ENCODE measurements around the gene MICALL1.
"Not testable (repeated sequence)": the region's sequence is repeated elsewhere in the genome, so short reads cannot be mapped to it uniquely, and the experiment has no call there.

The MICALL1 gene

DNA sequence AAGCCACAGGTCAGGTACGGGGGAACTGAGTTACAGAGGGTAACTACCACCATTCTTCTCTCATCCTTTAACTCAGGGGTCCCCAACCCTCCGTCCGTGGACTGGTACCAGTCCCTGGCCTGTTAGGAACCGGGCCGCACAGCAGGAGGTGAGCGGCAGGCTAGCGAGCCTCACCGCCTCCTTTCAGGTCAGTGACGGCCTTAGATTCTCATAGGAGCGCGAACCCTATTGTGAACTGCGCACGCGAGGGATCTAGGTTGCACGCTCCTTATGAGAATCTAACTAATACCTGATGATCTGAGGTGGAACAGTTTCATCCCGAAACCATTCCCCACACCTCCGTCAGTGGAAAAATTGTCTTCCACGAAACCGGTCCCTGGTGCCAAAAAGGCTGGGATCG lies 46.5 kb downstream of the MICALL1 start:
- not testable (repeated sequence) for H3K27ac ChIP-seq (replicated peaks; ENCODE audit: low read length); H3K9me3 ChIP-seq (replicated peaks in 1 of 2; ENCODE audit: control insufficient read depth in 2 of 2, insufficient read depth in 1 of 2, low read depth in 1 of 2, low read length in 2 of 2); H3K79me1 ChIP-seq (ENCODE audit: low read depth, low read length); H4K91ac ChIP-seq (ENCODE audit: low read depth, low read length, poor library complexity); H3K14ac ChIP-seq (ENCODE audit: low read length); H2BK120ac ChIP-seq (ENCODE audit: low read depth, low read length); H3K4ac ChIP-seq (ENCODE audit: low read length); H3K23ac ChIP-seq (ENCODE audit: low read depth, low read length, poor library complexity); H2BK15ac ChIP-seq (ENCODE audit: low read length); H2BK5ac ChIP-seq (ENCODE audit: low read length); DNase-seq (ENCODE audit: low spot score); H3K4me1 ChIP-seq (ENCODE audit: control insufficient read depth in 2 of 2, insufficient read depth in 1 of 2, low read depth in 1 of 2, low read length in 2 of 2); H3K27me3 ChIP-seq (ENCODE audit: control insufficient read depth in 3 of 3, insufficient read depth in 3 of 3, low read depth in 1 of 3, low read length in 3 of 3); H2BK12ac ChIP-seq (ENCODE audit: low read length); H2AK5ac ChIP-seq (ENCODE audit: low read depth, low read length)
- peak overlapping the region; percentile 30 for H3K9ac ChIP-seq (ENCODE audit: low read depth, low read length, poor library complexity)
- peak overlapping the region; percentile 97 for H2AFZ ChIP-seq (ENCODE audit: low read length)
- H3K36me3 ChIP-seq (replicated peaks in 1 of 2; ENCODE audit: control insufficient read depth in 2 of 2, insufficient read depth in 2 of 2, low read length in 2 of 2), result peaks cover 11 to 12% of the 10 kb centered on the region in 2 donors
- H3K4me2 ChIP-seq (ENCODE audit: insufficient read depth, low read length, poor library complexity, severe bottlenecking), result peak overlapping the region; percentile 87
- no CpG with 5 or more reads among the region's 20 CpGs for WGBS, 2 donors (ENCODE audit: extremely low coverage in 2 of 2, insufficient read length in 2 of 2, insufficient replicate concordance in 1 of 2)
- peak overlapping the region; percentile 16 for H3K18ac ChIP-seq (ENCODE audit: low read length)
- peak overlapping the region; percentile 87 to 93 for H3K4me3 ChIP-seq (ENCODE audit: low read length in 2 of 2)
- H4K8ac ChIP-seq (ENCODE audit: low read depth, low read length), result peak overlapping the region; percentile 50

- Histone ChIP-seq H4K8ac (ENCODE audit: low read depth, low read length) (no peak overlapping the region), H2BK120ac (ENCODE audit: low read depth, low read length) (no peak overlapping the region), H3K14ac (ENCODE audit: low read length) (no peak overlapping the region), H2BK5ac (ENCODE audit: low read length) (no peak overlapping the region), H3K27me3 (ENCODE audit: control insufficient read depth in 3 of 3, insufficient read depth in 3 of 3, low read depth in 1 of 3, low read length in 3 of 3) (no peaks in the 10 kb centered on the region), H3K9me3 (replicated peaks in 1 of 2; ENCODE audit: control insufficient read depth in 2 of 2, insufficient read depth in 1 of 2, low read depth in 1 of 2, low read length in 2 of 2) (no peaks in the 10 kb centered on the region), H2BK15ac (ENCODE audit: low read length) (no peak overlapping the region), H3K4me2 (ENCODE audit: insufficient read depth, low read length, poor library complexity, severe bottlenecking) (peak overlapping the region; percentile 87), H3K27ac (replicated peaks; ENCODE audit: low read length) (no peak overlapping the region), H3K4ac (ENCODE audit: low read length) (no peak overlapping the region), H2AFZ (ENCODE audit: low read length) (peak overlapping the region; percentile 97), H4K91ac (ENCODE audit: low read depth, low read length, poor library complexity) (no peak overlapping the region), H3K4me1 (ENCODE audit: control insufficient read depth in 2 of 2, insufficient read depth in 1 of 2, low read depth in 1 of 2, low read length in 2 of 2) (peaks cover 6 to 8% of the 10 kb centered on the region in 2 donors), H2BK12ac (ENCODE audit: low read length) (no peak overlapping the region), H3K18ac (ENCODE audit: low read length) (peak overlapping the region; percentile 20), H3K23ac (ENCODE audit: low read depth, low read length, poor library complexity) (peak overlapping the region; percentile 21), H3K36me3 (replicated peaks in 1 of 2; ENCODE audit: control insufficient read depth in 2 of 2, insufficient read depth in 2 of 2, low read length in 2 of 2) (peaks cover 14 to 16% of the 10 kb centered on the region in 2 donors), H2AK5ac (ENCODE audit: low read depth, low read length) (no peak overlapping the region), H3K79me1 (ENCODE audit: low read depth, low read length) (peaks cover 3% of the 10 kb centered on the region), H3K4me3 (ENCODE audit: low read length in 2 of 2) (peak overlapping the region; percentile 87 to 93), H3K9ac (ENCODE audit: low read depth, low read length, poor library complexity) (peak overlapping the region; percentile 30)
- no peak for DNase-seq (ENCODE audit: low spot score)
- no CpG with 5 or more reads among the region's 13 CpGs for WGBS, 2 donors (ENCODE audit: extremely low coverage in 2 of 2, insufficient read length in 2 of 2, insufficient replicate concordance in 1 of 2)
These were observed 47.0 kb downstream of the MICALL1 start for GRCh38 chr22:37953062-37953436.

GRCh38 chr22:37953437-37954179 lies 47.5 kb downstream of the MICALL1 start, which contains the start of the genes C22orf23 and POLR2F:
Gene C22orf23 (minus strand): TSS chr22:37953601. CDS start chr22:37953149, 452 bp downstream.
Gene POLR2F (plus strand): TSS chr22:37953699. CDS start chr22:37953788, 89 bp downstream.
- Histone ChIP-seq H2BK12ac (ENCODE audit: low read length) (no peak within 1 kb of the TSS), H2BK5ac (ENCODE audit: low read length) (no peak within 1 kb of the TSS), H3K4me1 (ENCODE audit: control insufficient read depth in 2 of 2, insufficient read depth in 1 of 2, low read depth in 1 of 2, low read length in 2 of 2) (peaks cover 6 to 8% of the 10 kb centered on the region in 2 donors), H3K4ac (ENCODE audit: low read length) (no peak within 1 kb of the TSS), H3K23ac (ENCODE audit: low read depth, low read length, poor library complexity) (peak within 1 kb of the TSS; percentile 21), H3K9ac (ENCODE audit: low read depth, low read length, poor library complexity) (peak within 1 kb of the TSS; percentile 88), H3K4me3 (ENCODE audit: low read length in 2 of 2) (peak within 1 kb of the TSS; percentile 87 to 93), H3K4me2 (ENCODE audit: insufficient read depth, low read length, poor library complexity, severe bottlenecking) (peak within 1 kb of the TSS; percentile 87), H3K18ac (ENCODE audit: low read length) (peak within 1 kb of the TSS; percentile 89), H3K79me1 (ENCODE audit: low read depth, low read length) (peaks cover 3% of the 10 kb centered on the region), H3K36me3 (replicated peaks in 1 of 2; ENCODE audit: control insufficient read depth in 2 of 2, insufficient read depth in 2 of 2, low read length in 2 of 2) (peaks cover 16 to 22% of the 10 kb centered on the region in 2 donors), H3K27ac (replicated peaks; ENCODE audit: low read length) (no peak within 1 kb of the TSS), H2AK5ac (ENCODE audit: low read depth, low read length) (no peak within 1 kb of the TSS), H4K8ac (ENCODE audit: low read depth, low read length) (peak within 1 kb of the TSS; percentile 50), H3K9me3 (replicated peaks in 1 of 2; ENCODE audit: control insufficient read depth in 2 of 2, insufficient read depth in 1 of 2, low read depth in 1 of 2, low read length in 2 of 2) (no peaks in the 10 kb centered on the region), H2AFZ (ENCODE audit: low read length) (peak within 1 kb of the TSS; percentile 97), H2BK15ac (ENCODE audit: low read length) (no peak within 1 kb of the TSS), H3K27me3 (ENCODE audit: control insufficient read depth in 3 of 3, insufficient read depth in 3 of 3, low read depth in 1 of 3, low read length in 3 of 3) (no peaks in the 10 kb centered on the region), H2BK120ac (ENCODE audit: low read depth, low read length) (no peak within 1 kb of the TSS), H3K14ac (ENCODE audit: low read length) (peak within 1 kb of the TSS; percentile 79), H4K91ac (ENCODE audit: low read depth, low read length, poor library complexity) (no peak within 1 kb of the TSS)
- peak; percentile 98 for DNase-seq (ENCODE audit: low spot score)
- no CpG with 5 or more reads among the region's 52 CpGs for WGBS, 2 donors (ENCODE audit: extremely low coverage in 2 of 2, insufficient read length in 2 of 2, insufficient replicate concordance in 1 of 2)

GRCh38 chr22:37954686-37955085 lies 48.6 kb downstream of the MICALL1 start:
- no peak for DNase-seq (ENCODE audit: low spot score)
- no peak overlapping the region for H3K18ac ChIP-seq (ENCODE audit: low read length)
- H2BK12ac ChIP-seq (ENCODE audit: low read length), result no peak overlapping the region
- H3K4ac ChIP-seq (ENCODE audit: low read length), result no peak overlapping the region
- H2BK120ac ChIP-seq (ENCODE audit: low read depth, low read length), result no peak overlapping the region
- H3K23ac ChIP-seq (ENCODE audit: low read depth, low read length, poor library complexity), result no peak overlapping the region
- H2BK5ac ChIP-seq (ENCODE audit: low read length), result no peak overlapping the region
- H3K14ac ChIP-seq (ENCODE audit: low read length), result no peak overlapping the region
- H3K9me3 ChIP-seq (replicated peaks in 1 of 2; ENCODE audit: control insufficient read depth in 2 of 2, insufficient read depth in 1 of 2, low read depth in 1 of 2, low read length in 2 of 2), result peaks cover 0 to 2% of the 10 kb centered on the region in 2 donors
- H3K4me1 ChIP-seq (ENCODE audit: control insufficient read depth in 2 of 2, insufficient read depth in 1 of 2, low read depth in 1 of 2, low read length in 2 of 2), result peaks cover 6 to 8% of the 10 kb centered on the region in 2 donors
- H4K8ac ChIP-seq (ENCODE audit: low read depth, low read length), result no peak overlapping the region
- H3K27ac ChIP-seq (replicated peaks; ENCODE audit: low read length), result no peak overlapping the region
- no peak overlapping the region for H2AFZ ChIP-seq (ENCODE audit: low read length)
- no peak overlapping the region for H3K4me2 ChIP-seq (ENCODE audit: insufficient read depth, low read length, poor library complexity, severe bottlenecking)
- peaks cover 3% of the 10 kb centered on the region for H3K79me1 ChIP-seq (ENCODE audit: low read depth, low read length)
- H2BK15ac ChIP-seq (ENCODE audit: low read length), result no peak overlapping the region
- H3K9ac ChIP-seq (ENCODE audit: low read depth, low read length, poor library complexity), result no peak overlapping the region
- no peak overlapping the region for H2AK5ac ChIP-seq (ENCODE audit: low read depth, low read length)
- peak overlapping the region in 1 of 2 donors; percentile 93 for H3K4me3 ChIP-seq (ENCODE audit: low read length in 2 of 2)
- H3K27me3 ChIP-seq (ENCODE audit: control insufficient read depth in 3 of 3, insufficient read depth in 3 of 3, low read depth in 1 of 3, low read length in 3 of 3), result no peaks in the 10 kb centered on the region
- no peak overlapping the region for H4K91ac ChIP-seq (ENCODE audit: low read depth, low read length, poor library complexity)
- WGBS, 2 donors (ENCODE audit: extremely low coverage in 2 of 2, insufficient read length in 2 of 2, insufficient replicate concordance in 1 of 2), result no CpG with 5 or more reads among the region's 4 CpGs
- peaks cover 22 to 32% of the 10 kb centered on the region in 2 donors for H3K36me3 ChIP-seq (replicated peaks in 1 of 2; ENCODE audit: control insufficient read depth in 2 of 2, insufficient read depth in 2 of 2, low read length in 2 of 2)
